Neutrophil (primary cell): ENCODE results near the gene CLEC3B.
"Not testable (repeated sequence)": the region's sequence is repeated elsewhere in the genome, so short reads cannot be mapped to it uniquely, and the experiment has no call there.

Experiments
- H3K27ac ChIP-seq: fragments of 200-600 bp; sonication (generic); 2 replicates; pipeline ENCODE4 v1.5.1; 2016; ENCODE audit warnings: mild to moderate bottlenecking, moderate library complexity
- H3K27me3 ChIP-seq: fragments of 200-600 bp; sonication (generic); 2 replicates; pipeline ENCODE4 v1.6.0; 2016; ENCODE audit warnings: mild to moderate bottlenecking
- H3K36me3 ChIP-seq: fragments of 200-600 bp; sonication (generic); 2 replicates; pipeline ENCODE4 v1.5.1; 2017
- H3K4me1 ChIP-seq, 2 experiments: fragments of 200-600 bp in 1 of 2; sonication (generic) in 1 of 2; 1 replicate in 1 of 2; 2 replicates in 1 of 2; pipeline versions ENCODE4 v1.5.1 to v1.6.1; 2013 to 2016; ENCODE audit warnings: low read depth in 1 of 2, low read length in 1 of 2, mild to moderate bottlenecking in 1 of 2, moderate library complexity in 1 of 2; ENCODE audit not compliant: control insufficient read depth in 1 of 2, insufficient read depth in 1 of 2
- H3K4me3 ChIP-seq, 2 experiments: fragments of 200-600 bp in 1 of 2; sonication (generic) in 1 of 2; 1 replicate in 1 of 2; 2 replicates in 1 of 2; pipeline ENCODE4 v1.5.1; 2013 to 2016; ENCODE audit warnings: low read depth in 1 of 2, low read length in 1 of 2, mild to moderate bottlenecking in 1 of 2, moderate library complexity in 1 of 2
- H3K9me3 ChIP-seq: fragments of 200-600 bp; sonication (generic); 2 replicates; pipeline ENCODE4 v1.5.1; 2016
- CTCF ChIP-seq: fragments of 200-600 bp; sonication (generic); IDR thresholded peaks from 2 replicates; pipeline ENCODE4 v1.5.1; 2016; ENCODE audit warnings: antibody characterized with exemption

CLEC3B gene

GRCh38 chr3:45067941-45068340, 41.8 kb downstream of the CLEC3B start:
- TF ChIP-seq CTCF = no peak
- Histone ChIP-seq H3K27me3 (no peaks in the 10 kb centered on the region), H3K27ac (no peak overlapping the region), H3K4me3 (no peak overlapping the region), H3K9me3 (no peaks in the 10 kb centered on the region), H3K4me1 (peaks cover 23 to 32% of the 10 kb centered on the region in 2 experiments), H3K36me3 (no peaks in the 10 kb centered on the region)

- no peak overlapping the region for H3K4me3 ChIP-seq
- H3K4me1 ChIP-seq = peaks cover 0 to 3% of the 10 kb centered on the region in 2 experiments
- no peaks in the 10 kb centered on the region for H3K9me3 ChIP-seq
- TF ChIP-seq CTCF = no peak
- H3K27ac ChIP-seq = no peak overlapping the region
- H3K27me3 ChIP-seq = no peaks in the 10 kb centered on the region
- H3K36me3 ChIP-seq = no peaks in the 10 kb centered on the region
Observed at GRCh38 chr3:45071075-45071474, 45.0 kb downstream of the CLEC3B start.

- H3K36me3 ChIP-seq = no peaks in the 10 kb centered on the region
- H3K27me3 ChIP-seq = no peaks in the 10 kb centered on the region
- H3K9me3 ChIP-seq = no peaks in the 10 kb centered on the region
- no peak for TF ChIP-seq CTCF
- peak overlapping the region; percentile 3 for H3K27ac ChIP-seq
- H3K4me1 ChIP-seq = no peaks in the 10 kb centered on the region
- no peak overlapping the region for H3K4me3 ChIP-seq
Observed at GRCh38 chr3:45075821-45076625, 49.9 kb downstream of the CLEC3B start.

GRCh38 chr3:45078256-45078655, 52.2 kb downstream of the CLEC3B start:
- not testable (repeated sequence) for H3K4me3 ChIP-seq, H3K27me3 ChIP-seq, H3K36me3 ChIP-seq, H3K4me1 ChIP-seq, H3K9me3 ChIP-seq, H3K27ac ChIP-seq

- no peak overlapping the region for H3K27ac ChIP-seq
- no peak overlapping the region for H3K4me3 ChIP-seq
- no peaks in the 10 kb centered on the region for H3K36me3 ChIP-seq
- H3K27me3 ChIP-seq = no peaks in the 10 kb centered on the region
- TF ChIP-seq CTCF = no peak
- H3K9me3 ChIP-seq = no peaks in the 10 kb centered on the region
- no peaks in the 10 kb centered on the region for H3K4me1 ChIP-seq
Observed at GRCh38 chr3:45078910-45079522, 52.9 kb downstream of the CLEC3B start.

GRCh38 chr3:45079715-45080114, 53.6 kb downstream of the CLEC3B start:
- H3K27ac ChIP-seq = no peak overlapping the region
- no peaks in the 10 kb centered on the region for H3K27me3 ChIP-seq
- no peaks in the 10 kb centered on the region for H3K36me3 ChIP-seq
- no peak overlapping the region for H3K4me3 ChIP-seq
- H3K9me3 ChIP-seq = no peaks in the 10 kb centered on the region
- TF ChIP-seq CTCF = no peak
- H3K4me1 ChIP-seq = no peaks in the 10 kb centered on the region
